Hematopoietic multipotent progenitor cell treated with erythropoietin and hydrocortisone succinate and interleukin-3 and kit ligand, for 4 days (in vitro differentiated cells): ENCODE data around the gene DGKD.

Experiments used
- DNase-seq: peaks from one replicate; pipeline ENCODE4 v3.0.0-alpha.2; 2015

The DGKD gene

GRCh38 chr2:233414273-233414654, 60.0 kb downstream of the DGKD start:
- no peak for DNase-seq

- DNase-seq = no peak
Measured at GRCh38 chr2:233414777-233415570, 60.7 kb downstream of the DGKD start.

- DNase-seq = no peak
Measured at GRCh38 chr2:233416199-233416598, 61.9 kb downstream of the DGKD start.

GRCh38 chr2:233416706-233417105, 62.4 kb downstream of the DGKD start:
- DNase-seq = no peak

DNA sequence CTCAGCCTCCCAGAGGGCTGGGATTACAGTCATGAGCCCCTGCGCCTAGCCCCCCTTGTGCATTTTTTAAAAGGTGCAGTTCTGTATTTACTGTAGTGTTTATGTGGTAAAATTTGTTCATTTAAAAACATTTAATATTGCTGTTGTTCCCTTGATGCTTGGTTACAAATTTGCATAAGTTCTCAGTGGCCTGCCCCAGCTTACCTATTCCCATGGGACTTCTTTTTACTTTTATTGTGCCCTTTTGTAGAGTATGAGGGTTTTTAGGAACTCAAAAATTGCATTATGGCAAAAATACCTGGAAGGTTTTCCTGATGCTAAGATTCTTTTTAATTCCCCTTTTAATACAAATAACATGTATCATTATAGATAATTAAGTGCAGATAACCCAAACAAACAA, 63.0 kb downstream of the DGKD start:
- no peak for DNase-seq

DNA sequence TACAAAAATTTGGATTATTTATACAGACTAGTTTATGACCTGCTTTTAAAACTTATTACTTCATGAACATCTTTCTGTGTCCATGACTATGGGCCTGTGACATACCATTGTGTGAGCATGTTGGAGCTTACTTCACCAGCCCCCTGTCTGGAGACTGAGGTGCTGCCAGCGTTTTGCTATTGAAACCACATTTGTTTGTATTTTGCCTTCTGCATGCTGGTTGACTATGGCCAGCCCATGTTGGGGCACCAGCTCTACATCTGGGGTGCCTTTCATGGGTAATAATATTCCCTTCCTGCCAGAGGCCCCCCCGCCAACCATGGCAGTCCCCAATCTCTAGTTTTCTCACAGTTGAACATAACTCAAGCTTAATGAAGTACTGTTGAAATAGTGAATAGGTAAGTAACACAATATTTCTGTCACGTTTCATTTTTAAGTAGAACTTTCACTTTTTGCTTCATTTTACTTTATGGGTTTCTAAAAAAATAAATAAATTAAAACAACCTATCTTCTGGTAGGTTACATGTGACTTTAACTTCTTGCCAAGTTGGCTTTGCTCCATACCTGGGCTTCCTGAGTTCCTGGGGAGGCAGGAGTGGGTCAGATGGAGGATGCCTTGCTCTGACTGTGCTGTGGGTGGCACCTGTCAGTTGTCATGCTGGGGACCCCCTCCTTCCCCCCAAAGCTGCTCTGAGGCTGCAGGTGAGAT, 63.9 kb downstream of the DGKD start:
- DNase-seq = no peak

- DNase-seq = peak; percentile 38
Measured at GRCh38 chr2:233418761-233419546, 64.7 kb downstream of the DGKD start.

DNA sequence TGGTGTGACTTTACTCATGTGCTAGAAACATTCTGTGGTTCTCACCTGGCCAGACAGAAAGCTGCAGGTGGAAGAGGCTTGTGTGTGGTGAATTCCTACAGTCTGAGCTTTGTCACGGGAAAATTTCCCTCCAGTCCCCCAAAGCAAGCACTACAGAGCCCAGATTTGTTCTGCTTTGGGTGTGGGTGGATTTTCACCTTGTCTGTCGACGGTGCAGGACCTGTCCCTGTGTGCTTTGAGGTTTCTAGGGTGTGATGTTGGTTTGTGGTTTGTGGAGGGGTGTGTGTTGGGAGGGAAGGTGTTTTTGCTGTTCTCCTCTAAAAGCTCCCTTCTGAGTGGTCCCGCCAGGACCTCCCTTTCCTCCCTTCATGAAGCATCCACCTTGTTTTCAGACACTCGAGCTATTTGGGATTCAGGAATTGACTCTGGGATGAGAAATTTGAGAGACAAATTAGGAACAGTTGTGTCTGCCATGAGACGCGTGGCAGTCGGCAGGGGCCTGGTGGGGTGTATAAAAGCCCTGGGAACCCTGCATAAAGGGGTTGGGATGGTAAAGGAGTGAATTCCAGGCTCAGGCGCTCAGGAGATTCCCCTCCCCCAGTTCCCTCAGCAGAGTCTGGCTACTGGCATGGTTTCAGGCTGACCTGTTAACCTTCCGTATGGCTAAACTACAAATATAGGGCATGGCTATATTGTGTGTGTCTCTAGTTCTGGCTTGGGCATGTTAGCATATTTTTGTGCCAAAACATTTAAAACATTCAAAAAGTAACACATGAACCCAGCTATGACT, 65.5 kb downstream of the DGKD start:
- no peak for DNase-seq

DNA sequence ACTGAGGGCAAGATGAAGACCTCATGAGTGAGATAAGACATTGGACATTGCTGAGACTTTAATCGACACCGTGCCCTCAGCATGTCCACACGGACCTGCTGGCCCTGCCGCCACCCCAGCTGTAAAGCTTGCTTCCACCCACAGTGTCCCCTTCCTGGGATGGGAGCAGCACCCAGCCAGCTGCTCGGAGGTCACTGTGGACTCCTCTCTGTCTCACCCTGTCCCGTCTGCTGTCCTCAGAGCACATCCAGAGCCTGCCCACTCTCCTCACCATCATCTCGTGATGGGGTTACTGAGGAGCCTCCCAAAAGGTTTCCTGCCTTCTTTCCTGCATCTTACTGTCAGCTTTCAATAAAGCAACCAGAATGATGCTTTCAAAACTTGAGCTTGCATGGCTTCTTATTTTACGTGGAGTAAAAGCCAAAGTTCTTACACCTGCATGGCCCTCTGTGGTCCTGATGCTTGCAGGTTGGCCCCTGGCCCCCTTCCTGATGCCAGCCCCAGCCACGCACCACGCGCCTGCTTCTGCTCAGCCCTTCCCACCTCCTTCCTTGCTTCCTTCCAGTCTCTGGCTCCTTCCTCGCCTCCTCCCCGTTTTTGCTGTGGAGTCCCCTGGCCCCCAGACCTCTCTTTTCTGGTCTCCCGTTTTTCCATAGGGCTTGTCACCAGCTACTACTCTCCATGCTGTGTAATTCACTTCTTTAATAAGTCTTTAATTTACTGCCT, 67.0 kb downstream of the DGKD start:
- DNase-seq = no peak

DNA sequence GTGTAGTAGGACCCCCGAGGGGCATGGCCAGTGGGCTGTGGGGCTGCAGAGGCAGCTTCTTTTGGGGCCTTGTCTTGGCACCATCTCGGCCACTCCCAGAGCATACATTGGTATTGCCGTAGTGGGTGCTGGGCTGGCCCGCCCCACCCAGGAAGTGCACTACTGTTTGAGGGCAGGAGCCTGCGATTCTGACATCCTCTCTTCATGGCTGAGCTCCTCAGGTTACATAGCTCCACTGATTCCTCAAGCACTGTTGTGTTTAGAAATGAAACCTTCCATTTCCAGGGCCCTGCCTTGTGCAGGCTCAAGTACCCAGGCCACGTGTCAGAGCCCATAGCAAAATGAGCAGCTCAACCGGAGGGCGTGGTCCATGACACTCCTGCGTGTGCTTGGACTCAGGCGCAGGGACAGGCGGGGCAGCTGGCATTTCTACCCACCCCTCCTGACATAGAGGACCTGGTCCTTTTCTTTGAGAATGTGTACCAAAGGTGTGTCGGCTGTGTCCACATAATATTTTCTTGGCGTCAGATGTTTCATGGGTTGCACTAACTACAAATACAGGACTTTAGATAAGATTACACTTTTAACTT, 67.9 kb downstream of the DGKD start:
- DNase-seq = no peak

DNA sequence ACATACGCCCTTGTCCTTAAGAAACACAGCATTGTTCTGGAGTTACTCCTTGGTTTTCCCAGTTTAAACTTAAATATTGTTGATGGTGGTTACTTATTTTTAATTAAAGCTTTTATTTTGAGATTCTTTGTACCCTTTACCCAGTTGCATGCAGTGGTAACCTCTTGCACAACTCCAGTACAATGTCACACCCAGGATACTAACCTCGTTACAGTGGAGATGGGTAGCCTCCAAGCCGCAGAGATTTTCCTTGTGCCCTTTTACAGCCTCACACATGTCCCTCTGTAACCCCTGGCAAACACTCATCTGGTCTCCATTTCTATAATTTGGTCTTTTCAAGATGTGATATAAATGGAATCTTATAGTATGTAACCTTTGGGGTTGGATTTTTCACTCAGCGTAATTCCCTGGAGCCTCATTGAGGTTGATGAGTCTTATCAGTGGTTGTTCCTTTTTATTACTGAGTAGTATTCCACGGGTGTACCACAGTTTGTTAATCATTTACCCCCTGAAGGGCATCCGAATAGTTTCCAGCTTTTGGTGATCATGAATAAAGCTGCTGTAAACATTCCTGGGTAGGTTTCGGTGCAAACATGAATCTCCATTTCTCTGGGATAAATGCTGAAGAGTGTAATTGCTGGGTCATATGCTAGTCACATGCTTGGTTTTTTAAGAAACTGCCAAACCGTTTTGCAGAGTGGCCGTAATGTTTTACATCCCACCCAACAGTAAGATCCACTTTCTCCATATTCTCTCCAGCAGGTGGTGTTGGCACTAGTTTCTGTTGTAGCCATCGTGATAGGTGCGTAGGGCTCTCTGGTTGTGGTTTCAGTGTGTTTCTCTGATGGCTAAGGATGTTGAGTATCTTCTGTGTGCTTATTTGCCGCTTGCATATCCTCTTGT, 68.6 kb downstream of the DGKD start:
- DNase-seq = no peak

DNA sequence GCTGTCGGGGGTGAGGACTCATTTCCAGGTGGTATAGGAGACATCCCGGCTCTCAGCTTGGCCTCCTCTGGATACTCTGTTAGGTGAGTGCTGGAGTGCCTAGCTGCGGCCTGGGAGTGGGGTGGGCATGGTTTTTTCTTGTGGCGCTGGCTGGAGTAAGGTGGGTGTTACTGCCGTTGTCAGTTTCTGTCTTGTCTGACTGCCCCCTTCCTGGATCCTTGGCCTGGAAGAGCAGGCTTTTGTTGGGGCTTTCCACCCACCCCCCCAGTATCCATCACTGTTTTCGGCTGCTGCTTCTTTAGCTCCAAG, 69.2 kb downstream of the DGKD start:
- DNase-seq = no peak

DNA sequence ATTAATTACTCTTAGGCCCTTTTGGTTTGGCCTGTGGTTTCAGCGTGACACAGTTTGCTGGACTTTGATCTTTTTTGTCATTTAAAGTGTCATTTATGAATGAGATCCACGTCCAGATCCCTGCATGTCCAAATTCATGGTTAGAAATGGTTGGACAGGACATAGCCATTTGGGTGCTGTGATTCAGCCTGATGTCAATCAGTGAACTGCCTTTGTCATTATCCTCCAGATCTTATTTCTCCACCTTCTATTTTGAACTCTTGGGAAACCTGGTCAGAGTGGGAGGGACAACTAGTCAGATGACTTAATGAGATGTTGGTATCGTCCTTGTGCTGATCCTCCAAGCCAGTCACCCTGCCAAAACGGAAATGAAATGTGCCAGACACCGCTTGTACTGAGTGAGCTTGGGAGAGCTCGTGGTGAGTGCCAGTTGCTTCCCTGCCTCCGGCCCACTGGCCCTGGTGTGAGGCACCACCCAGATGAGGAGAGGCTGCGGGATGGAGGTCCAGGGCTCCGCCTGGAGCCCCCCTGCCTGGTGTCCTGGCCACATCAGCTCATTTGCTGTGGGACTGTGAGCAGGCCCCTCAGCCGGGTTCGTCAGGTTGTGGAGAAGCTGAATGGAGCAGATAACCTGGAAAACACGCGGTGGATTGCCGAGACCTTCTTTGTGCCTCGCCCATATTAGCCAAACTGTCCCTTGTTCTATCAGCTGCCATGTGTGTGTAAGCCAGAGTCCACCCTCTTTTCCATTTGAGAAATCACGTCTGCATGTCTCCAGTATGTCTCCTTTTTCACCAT, 70.1 kb downstream of the DGKD start:
- DNase-seq = no peak

GRCh38 chr2:233426619-233427342, 72.5 kb downstream of the DGKD start:
- DNase-seq = peak; percentile 49

DNA sequence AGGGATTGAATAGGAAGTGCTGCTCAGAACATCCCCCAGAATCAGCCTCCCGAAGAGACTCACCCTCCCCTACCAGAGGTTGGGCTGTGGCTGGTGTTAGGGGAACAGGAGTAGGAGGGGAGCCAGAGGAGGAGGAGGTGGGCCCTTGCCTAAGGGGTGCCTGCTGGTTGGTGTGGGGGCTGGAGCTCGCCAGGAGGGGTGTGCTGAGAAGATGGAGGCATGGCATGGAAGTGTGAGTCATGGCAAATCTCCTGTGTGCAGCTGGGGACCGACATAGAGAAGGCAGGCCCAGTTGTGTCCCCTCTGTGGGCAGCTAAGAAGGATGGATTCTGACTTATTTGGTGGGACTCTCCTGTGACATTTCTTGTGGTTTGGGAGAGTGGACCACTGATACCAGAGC, 73.7 kb downstream of the DGKD start:
- no peak for DNase-seq

DNA sequence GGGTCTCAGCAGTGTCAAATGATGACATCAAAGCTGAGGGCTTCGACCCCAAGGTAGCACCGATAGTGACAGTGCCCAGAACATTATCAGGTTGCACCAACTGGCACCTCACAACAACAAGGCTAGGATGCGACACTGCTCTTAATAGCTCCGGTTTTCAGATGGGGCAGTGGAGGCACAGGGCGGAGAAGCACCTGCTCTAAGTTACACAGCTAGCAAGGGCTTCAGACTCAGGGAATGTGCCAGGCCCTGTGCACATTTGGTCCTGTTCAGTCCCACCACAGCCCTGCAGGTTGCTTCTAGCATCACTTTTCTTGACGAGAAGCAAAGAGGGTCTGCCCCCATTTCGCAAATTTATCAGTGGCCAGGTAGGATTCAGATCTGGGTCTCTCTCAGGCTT, 74.1 kb downstream of the DGKD start:
- DNase-seq = no peak

DNA sequence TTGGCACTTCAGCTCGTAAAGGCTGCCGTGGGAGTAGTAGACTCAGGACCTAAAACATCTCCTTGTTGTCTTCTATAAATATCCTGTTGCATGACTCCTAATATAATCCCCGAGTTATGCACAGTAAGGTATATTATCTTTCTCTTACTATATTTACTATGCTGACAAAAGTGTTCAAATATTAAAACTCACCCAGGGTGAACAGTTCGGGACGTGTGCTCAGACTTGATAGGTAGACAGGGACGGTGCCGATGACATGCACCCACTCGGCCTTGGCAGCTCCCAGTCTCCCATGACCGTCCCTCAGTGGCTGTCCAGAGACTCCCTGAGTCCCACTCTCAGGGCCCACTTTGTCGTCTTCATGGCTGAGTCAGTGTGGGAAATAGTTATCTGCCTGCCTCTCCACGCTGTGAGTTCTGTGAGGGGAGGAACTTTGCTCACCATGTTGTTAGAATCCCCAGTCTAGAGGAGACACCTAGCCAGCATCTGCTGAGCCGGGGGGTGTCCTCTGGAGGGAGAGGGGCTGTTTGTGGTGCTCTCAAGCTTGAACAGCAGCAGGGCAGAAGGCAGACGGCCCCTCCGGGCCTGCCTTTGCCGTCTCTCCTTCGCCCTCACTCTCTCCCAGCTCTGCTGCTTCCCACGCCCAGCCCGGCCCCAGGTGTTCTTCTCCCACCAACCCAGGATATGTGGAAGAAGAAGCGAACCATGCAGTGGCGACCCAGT, 75.0 kb downstream of the DGKD start:
- no peak for DNase-seq

- DNase-seq = no peak
Measured at GRCh38 chr2:233430081-233430480, 75.8 kb downstream of the DGKD start.

GRCh38 chr2:233430651-233431050, 76.4 kb downstream of the DGKD start:
- DNase-seq = no peak
